Measurements from ENCODE around the gene KCNN3.

DNA sequence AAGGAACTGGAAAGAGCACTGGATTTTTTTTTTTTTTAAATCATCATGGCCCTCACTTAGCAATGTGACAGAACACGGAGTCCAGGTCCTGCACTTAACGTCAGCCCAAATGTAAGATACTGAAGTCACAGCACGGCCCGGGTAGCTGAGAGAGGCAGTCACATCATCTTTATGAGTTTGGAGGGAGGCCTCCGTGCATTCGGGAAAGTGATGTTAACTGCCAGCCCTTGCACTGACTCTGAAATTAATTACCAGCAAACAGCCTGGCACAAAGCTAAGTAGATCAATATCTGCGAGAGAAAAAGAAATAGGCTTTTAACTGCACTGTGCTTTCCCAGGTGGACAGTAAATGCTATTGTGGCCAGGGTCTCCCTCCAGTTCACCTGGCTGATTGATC, 152.6 kb downstream of the KCNN3 start:
- TF ChIP-seq, protein P1, sequence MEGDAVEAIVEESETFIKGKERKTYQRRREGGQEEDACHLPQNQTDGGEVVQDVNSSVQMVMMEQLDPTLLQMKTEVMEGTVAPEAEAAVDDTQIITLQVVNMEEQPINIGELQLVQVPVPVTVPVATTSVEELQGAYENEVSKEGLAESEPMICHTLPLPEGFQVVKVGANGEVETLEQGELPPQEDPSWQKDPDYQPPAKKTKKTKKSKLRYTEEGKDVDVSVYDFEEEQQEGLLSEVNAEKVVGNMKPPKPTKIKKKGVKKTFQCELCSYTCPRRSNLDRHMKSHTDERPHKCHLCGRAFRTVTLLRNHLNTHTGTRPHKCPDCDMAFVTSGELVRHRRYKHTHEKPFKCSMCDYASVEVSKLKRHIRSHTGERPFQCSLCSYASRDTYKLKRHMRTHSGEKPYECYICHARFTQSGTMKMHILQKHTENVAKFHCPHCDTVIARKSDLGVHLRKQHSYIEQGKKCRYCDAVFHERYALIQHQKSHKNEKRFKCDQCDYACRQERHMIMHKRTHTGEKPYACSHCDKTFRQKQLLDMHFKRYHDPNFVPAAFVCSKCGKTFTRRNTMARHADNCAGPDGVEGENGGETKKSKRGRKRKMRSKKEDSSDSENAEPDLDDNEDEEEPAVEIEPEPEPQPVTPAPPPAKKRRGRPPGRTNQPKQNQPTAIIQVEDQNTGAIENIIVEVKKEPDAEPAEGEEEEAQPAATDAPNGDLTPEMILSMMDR (IDR thresholded peaks at IDR 0.05; ENCODE audit: insufficient read depth, low read length) = no peak
- no peak for TF ChIP-seq SPI1 (IDR thresholded peaks at IDR 0.05; ENCODE audit: borderline replicate concordance, low read depth)
- TF ChIP-seq, protein P2, sequence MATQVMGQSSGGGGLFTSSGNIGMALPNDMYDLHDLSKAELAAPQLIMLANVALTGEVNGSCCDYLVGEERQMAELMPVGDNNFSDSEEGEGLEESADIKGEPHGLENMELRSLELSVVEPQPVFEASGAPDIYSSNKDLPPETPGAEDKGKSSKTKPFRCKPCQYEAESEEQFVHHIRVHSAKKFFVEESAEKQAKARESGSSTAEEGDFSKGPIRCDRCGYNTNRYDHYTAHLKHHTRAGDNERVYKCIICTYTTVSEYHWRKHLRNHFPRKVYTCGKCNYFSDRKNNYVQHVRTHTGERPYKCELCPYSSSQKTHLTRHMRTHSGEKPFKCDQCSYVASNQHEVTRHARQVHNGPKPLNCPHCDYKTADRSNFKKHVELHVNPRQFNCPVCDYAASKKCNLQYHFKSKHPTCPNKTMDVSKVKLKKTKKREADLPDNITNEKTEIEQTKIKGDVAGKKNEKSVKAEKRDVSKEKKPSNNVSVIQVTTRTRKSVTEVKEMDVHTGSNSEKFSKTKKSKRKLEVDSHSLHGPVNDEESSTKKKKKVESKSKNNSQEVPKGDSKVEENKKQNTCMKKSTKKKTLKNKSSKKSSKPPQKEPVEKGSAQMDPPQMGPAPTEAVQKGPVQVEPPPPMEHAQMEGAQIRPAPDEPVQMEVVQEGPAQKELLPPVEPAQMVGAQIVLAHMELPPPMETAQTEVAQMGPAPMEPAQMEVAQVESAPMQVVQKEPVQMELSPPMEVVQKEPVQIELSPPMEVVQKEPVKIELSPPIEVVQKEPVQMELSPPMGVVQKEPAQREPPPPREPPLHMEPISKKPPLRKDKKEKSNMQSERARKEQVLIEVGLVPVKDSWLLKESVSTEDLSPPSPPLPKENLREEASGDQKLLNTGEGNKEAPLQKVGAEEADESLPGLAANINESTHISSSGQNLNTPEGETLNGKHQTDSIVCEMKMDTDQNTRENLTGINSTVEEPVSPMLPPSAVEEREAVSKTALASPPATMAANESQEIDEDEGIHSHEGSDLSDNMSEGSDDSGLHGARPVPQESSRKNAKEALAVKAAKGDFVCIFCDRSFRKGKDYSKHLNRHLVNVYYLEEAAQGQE (IDR thresholded peaks at IDR 0.05; ENCODE audit: insufficient replicate concordance, low read depth) = no peak
